Posterior cingulate gyrus (tissue), 11 donors: Measurements from ENCODE around the gene DIP2B.
A peak's percentile ranks its signal among the peaks of the same experiment; 100 is the strongest.
"Not testable (repeated sequence)": the region's sequence is repeated elsewhere in the genome, so short reads cannot be mapped to it uniquely, and the experiment has no call there.

Experiments used
- DNase-seq, 10 donors: peaks; one replicate each; pipeline versions ENCODE4 v3.0.0 to v3.0.0-alpha.2; 2020 to 2021; ENCODE audit warnings: mixed read lengths in 3 of 10
- intact Hi-C: fragments of 100-400 bp; cut with DNase I; formaldehyde crosslinking; loops from one replicate; pipeline ENCODE4 v1.15.1; 2023

DIP2B gene

GRCh38 chr12:50659690-50660424 is 155.1 kb downstream of the DIP2B start:
- intact Hi-C loops, result no loop called here
- no peak for DNase-seq

- intact Hi-C loops, result no loop called here
These were observed 155.6 kb downstream of the DIP2B start for GRCh38 chr12:50660425-50660822.

GRCh38 chr12:50661300-50662115 is 156.7 kb downstream of the DIP2B start:
- no peak for DNase-seq
- intact Hi-C loops, result no loop called here

More at GRCh38 chr12:50660425-50660822, 155.6 kb downstream of the DIP2B start:
- DNase-seq, result no peak

GRCh38 chr12:50662116-50662510 is 157.3 kb downstream of the DIP2B start:
- intact Hi-C loops, result no loop called here

GRCh38 chr12:50665170-50665569 is 160.4 kb downstream of the DIP2B start:
- intact Hi-C loops, result no loop called here
- DNase-seq, result peak in 1 of 10 donors; percentile 44

More at GRCh38 chr12:50662116-50662510, 157.3 kb downstream of the DIP2B start:
- DNase-seq, result no peak

GRCh38 chr12:50665609-50666008 is 160.8 kb downstream of the DIP2B start:
- intact Hi-C loops, result no loop called here

GRCh38 chr12:50666023-50666422 is 161.2 kb downstream of the DIP2B start:
- DNase-seq, result no peak
- intact Hi-C loops, result no loop called here

More at GRCh38 chr12:50665609-50666008, 160.8 kb downstream of the DIP2B start:
- no peak for DNase-seq

- intact Hi-C loops, result no loop called here
- no peak for DNase-seq
These were observed 167.4 kb downstream of the DIP2B start for GRCh38 chr12:50672158-50672557.

- intact Hi-C loops, result no loop called here
- DNase-seq, result no peak
These were observed 172.0 kb downstream of the DIP2B start for GRCh38 chr12:50676756-50677155.

- DNase-seq, result no peak
- intact Hi-C loops, result no loop called here
These were observed 173.1 kb downstream of the DIP2B start for GRCh38 chr12:50677858-50678257.

- no peak for DNase-seq
- intact Hi-C loops, result no loop called here
These were observed 174.0 kb downstream of the DIP2B start for GRCh38 chr12:50678650-50679365.

GRCh38 chr12:50679612-50680011 is 174.8 kb downstream of the DIP2B start:
- no peak for DNase-seq
- intact Hi-C loops, result no loop called here

GRCh38 chr12:50681064-50681463 is 176.3 kb downstream of the DIP2B start:
- intact Hi-C loops, DNase-seq: not testable (repeated sequence)

GRCh38 chr12:50685641-50686040 is 180.9 kb downstream of the DIP2B start:
- intact Hi-C loops, result no loop called here
- no peak for DNase-seq

GRCh38 chr12:50686406-50686805 is 181.6 kb downstream of the DIP2B start:
- no peak for DNase-seq

GRCh38 chr12:50686976-50687375 is 182.2 kb downstream of the DIP2B start:
- DNase-seq, result no peak
- intact Hi-C loops, result no loop called here

More at GRCh38 chr12:50686406-50686805, 181.6 kb downstream of the DIP2B start:
- intact Hi-C loops, result no loop called here

GRCh38 chr12:50689437-50689836 is 184.7 kb downstream of the DIP2B start:
- intact Hi-C loops, result no loop called here

GRCh38 chr12:50690925-50691324 is 186.1 kb downstream of the DIP2B start:
- DNase-seq, result peak in 7 of 10 donors; percentile 21 to 91 (median 53)
- intact Hi-C loops, result no loop called here

More at GRCh38 chr12:50689437-50689836, 184.7 kb downstream of the DIP2B start:
- no peak for DNase-seq

- intact Hi-C loops, result no loop called here
- no peak for DNase-seq
These were observed 191.2 kb downstream of the DIP2B start for GRCh38 chr12:50695961-50696360.

GRCh38 chr12:50696931-50697330 is 192.1 kb downstream of the DIP2B start:
- intact Hi-C loops, result no loop called here
- no peak for DNase-seq

- DNase-seq, result no peak
- intact Hi-C loops, result no loop called here
These were observed 194.4 kb downstream of the DIP2B start for GRCh38 chr12:50699154-50699553.
